Neuronal stem cell (in vitro differentiated cells): ENCODE results near the gene OLFM3. TPM values are rescaled to one million over a fixed set of nuclear protein-coding genes. Genes with fewer than 3 reads are reported as not detected.

Experiments used
- DNase-seq: peaks from one replicate; pipeline ENCODE4 v3.0.0-alpha.2; 2013; ENCODE audit warnings: low spot score
- H2AFZ ChIP-seq: one replicate; pipeline ENCODE4 v1.6.1; 2013; ENCODE audit warnings: mild to moderate bottlenecking, low read length, inconsistent platforms
- H2AK5ac ChIP-seq: 2 replicates; pipeline ENCODE4 v1.6.1; 2013; ENCODE audit warnings: low read depth, mild to moderate bottlenecking, inconsistent platforms, low read length, moderate library complexity, mixed read lengths
- H2BK120ac ChIP-seq: 2 replicates; pipeline ENCODE4 v1.6.1; 2013; ENCODE audit warnings: low read depth, mild to moderate bottlenecking, inconsistent platforms, low read length, moderate library complexity, mixed read lengths
- H2BK12ac ChIP-seq: one replicate; pipeline ENCODE4 v1.6.1; 2013; ENCODE audit warnings: low read length, inconsistent platforms
- H2BK15ac ChIP-seq: 2 replicates; pipeline ENCODE4 v1.6.1; 2013; ENCODE audit warnings: mild to moderate bottlenecking, low read length, inconsistent platforms, mixed read lengths
- H2BK5ac ChIP-seq: one replicate; pipeline ENCODE4 v1.6.1; 2013; ENCODE audit warnings: inconsistent platforms, mild to moderate bottlenecking, low read length, moderate library complexity
- H3K14ac ChIP-seq: one replicate; pipeline ENCODE4 v1.6.1; 2013; ENCODE audit warnings: low read length, inconsistent platforms
- H3K18ac ChIP-seq: 2 replicates; pipeline ENCODE4 v1.6.1; 2013; ENCODE audit warnings: low read length, inconsistent platforms
- H3K23ac ChIP-seq: 2 replicates; pipeline ENCODE4 v1.6.1; 2013; ENCODE audit warnings: low read depth, mild to moderate bottlenecking, mixed read lengths, low read length, inconsistent platforms; ENCODE audit not compliant: poor library complexity
- H3K27ac ChIP-seq: replicated peaks from 3 replicates; pipeline ENCODE4 v1.5.1; 2013; ENCODE audit warnings: low read length, inconsistent platforms
- H3K27me3 ChIP-seq, 3 experiments: 2 replicates each; pipeline ENCODE4 v1.6.1; 2013; ENCODE audit warnings: low read length in 3 of 3, mild to moderate bottlenecking in 2 of 3, inconsistent platforms in 1 of 3, low read depth in 1 of 3, mixed read lengths in 1 of 3, moderate library complexity in 1 of 3; ENCODE audit not compliant: control insufficient read depth in 3 of 3, insufficient read depth in 3 of 3
- H3K36me3 ChIP-seq, 2 donors: replicated peaks in 1 of 2; 2 replicates each; pipeline ENCODE4 v1.6.1; 2013; ENCODE audit warnings: low read length in 2 of 2; ENCODE audit not compliant: control insufficient read depth in 2 of 2, insufficient read depth in 2 of 2
- H3K4ac ChIP-seq: 2 replicates; pipeline ENCODE4 v1.6.1; 2013; ENCODE audit warnings: inconsistent platforms, mild to moderate bottlenecking, low read length, moderate library complexity
- H3K4me1 ChIP-seq, 2 donors: 1 replicate in 1 of 2; 2 replicates in 1 of 2; pipeline ENCODE4 v1.6.1; 2013; ENCODE audit warnings: low read length in 2 of 2, low read depth in 1 of 2; ENCODE audit not compliant: control insufficient read depth in 2 of 2, insufficient read depth in 1 of 2
- H3K4me2 ChIP-seq: one replicate; pipeline ENCODE4 v1.6.1; 2013; ENCODE audit warnings: mild to moderate bottlenecking, low read length, inconsistent platforms; ENCODE audit not compliant: insufficient read depth, poor library complexity, severe bottlenecking
- H3K4me3 ChIP-seq, 2 donors: 2 replicates each; pipeline ENCODE4 v1.5.1; 2013; ENCODE audit warnings: low read length in 2 of 2, mild to moderate bottlenecking in 2 of 2, inconsistent platforms in 1 of 2, moderate library complexity in 1 of 2
- H3K79me1 ChIP-seq: one replicate; pipeline ENCODE4 v1.6.1; 2013; ENCODE audit warnings: low read depth, mild to moderate bottlenecking, inconsistent platforms, low read length, moderate library complexity
- H3K9ac ChIP-seq: one replicate; pipeline ENCODE4 v1.6.1; 2013; ENCODE audit warnings: mild to moderate bottlenecking, low read depth, low read length, inconsistent platforms; ENCODE audit not compliant: poor library complexity
- H3K9me3 ChIP-seq, 2 donors: replicated peaks in 1 of 2; 2 replicates each; pipeline versions ENCODE3 to v1.6.1; 2013; ENCODE audit warnings: low read length in 2 of 2, mild to moderate bottlenecking in 2 of 2, inconsistent platforms in 1 of 2, low read depth in 1 of 2, mixed read lengths in 1 of 2, moderate library complexity in 1 of 2; ENCODE audit not compliant: control insufficient read depth in 2 of 2, insufficient read depth in 1 of 2
- H4K8ac ChIP-seq: one replicate; pipeline ENCODE4 v1.6.1; 2013; ENCODE audit warnings: low read depth, mild to moderate bottlenecking, inconsistent platforms, low read length, moderate library complexity
- H4K91ac ChIP-seq: one replicate; pipeline ENCODE4 v1.6.1; 2013; ENCODE audit warnings: low read length, low read depth, mild to moderate bottlenecking, inconsistent platforms; ENCODE audit not compliant: poor library complexity
- WGBS, 2 donors: extraction: QIAGEN DNeasy Blood & Tissue Kit; methylation state at CpG; one replicate each; pipeline ENCODE4 v1.1.7; 2013; ENCODE audit warnings: missing lambda C conversion rate in 2 of 2, mixed read lengths in 1 of 2; ENCODE audit not compliant: insufficient read length in 2 of 2, insufficient replicate concordance in 1 of 2; ENCODE audit errors: extremely low coverage in 2 of 2; 5-methylcytosine and 5-hydroxymethylcytosine counted together
- polyA plus RNA-seq, 2 experiments: library from polyadenylated mRNA; stranded (reverse); fragments of 200-250 nt; gene quantifications; one replicate each; pipeline ENCODE4 v1.2.3, GENCODE V29; 2013

OLFM3 gene
- 1.2 TPM for polyA plus RNA-seq (2013, experiment 1 of 2)
- polyA plus RNA-seq (2013, experiment 2 of 2), result 1.3 TPM

GRCh38 chr1:101996825-101997465 lies at the start of gene OLFM3:
OLFM3 (minus strand) TSS chr1:101996926.
- Histone ChIP-seq H3K4me3 (peak within 1 kb of the TSS; percentile 49 to 81), H3K27me3 (no peaks in the 10 kb centered on the region)
- peak; percentile 79 for DNase-seq

GRCh38 chr1:102045752-102046151 lies 49.0 kb upstream of the OLFM3 start:
- H4K91ac ChIP-seq, result no peak overlapping the region
- no peaks in the 10 kb centered on the region for H3K9me3 ChIP-seq
- no peak for DNase-seq
- no peaks in the 10 kb centered on the region for H3K79me1 ChIP-seq
- H3K4me3 ChIP-seq, result no peak overlapping the region
- H3K27ac ChIP-seq, result no peak overlapping the region
- H2AFZ ChIP-seq, result no peak overlapping the region
- H3K36me3 ChIP-seq, result no peaks in the 10 kb centered on the region
- H2AK5ac ChIP-seq, result no peak overlapping the region
- no peak overlapping the region for H3K4me2 ChIP-seq
- no peak overlapping the region for H2BK5ac ChIP-seq
- H3K4ac ChIP-seq, result no peak overlapping the region
- no peak overlapping the region for H3K18ac ChIP-seq
- no peak overlapping the region for H3K9ac ChIP-seq
- H4K8ac ChIP-seq, result no peak overlapping the region
- no peaks in the 10 kb centered on the region for H3K4me1 ChIP-seq
- H3K14ac ChIP-seq, result no peak overlapping the region
- H2BK120ac ChIP-seq, result no peak overlapping the region
- no peak overlapping the region for H2BK15ac ChIP-seq
- no CpG with 5 or more reads among the region's 2 CpGs for WGBS, 2 donors
- no peak overlapping the region for H2BK12ac ChIP-seq
- H3K23ac ChIP-seq, result no peak overlapping the region
- no peaks in the 10 kb centered on the region for H3K27me3 ChIP-seq

More at GRCh38 chr1:101996825-101997465, at the start of gene OLFM3:
- H2BK15ac ChIP-seq, result no peak within 1 kb of the TSS
- H3K23ac ChIP-seq, result no peak within 1 kb of the TSS
- H4K8ac ChIP-seq, result no peak within 1 kb of the TSS
- H2AK5ac ChIP-seq, result no peak within 1 kb of the TSS
- H3K14ac ChIP-seq, result no peak within 1 kb of the TSS
- H3K27ac ChIP-seq, result no peak within 1 kb of the TSS
- peak within 1 kb of the TSS; percentile 85 for H2AFZ ChIP-seq
- no peak within 1 kb of the TSS for H2BK5ac ChIP-seq
- peak within 1 kb of the TSS; percentile 69 for H3K4me2 ChIP-seq
- no peak within 1 kb of the TSS for H3K18ac ChIP-seq
- H3K9ac ChIP-seq, result no peak within 1 kb of the TSS
- no peak within 1 kb of the TSS for H2BK120ac ChIP-seq
- no peaks in the 10 kb centered on the region for H3K79me1 ChIP-seq
- H3K4me1 ChIP-seq, result no peaks in the 10 kb centered on the region
- no CpG with 5 or more reads among the region's 24 CpGs for WGBS, 2 donors
- H3K9me3 ChIP-seq, result no peaks in the 10 kb centered on the region
- H4K91ac ChIP-seq, result no peak within 1 kb of the TSS
- H3K4ac ChIP-seq, result no peak within 1 kb of the TSS
- no peaks in the 10 kb centered on the region for H3K36me3 ChIP-seq
- H2BK12ac ChIP-seq, result no peak within 1 kb of the TSS

DNA sequence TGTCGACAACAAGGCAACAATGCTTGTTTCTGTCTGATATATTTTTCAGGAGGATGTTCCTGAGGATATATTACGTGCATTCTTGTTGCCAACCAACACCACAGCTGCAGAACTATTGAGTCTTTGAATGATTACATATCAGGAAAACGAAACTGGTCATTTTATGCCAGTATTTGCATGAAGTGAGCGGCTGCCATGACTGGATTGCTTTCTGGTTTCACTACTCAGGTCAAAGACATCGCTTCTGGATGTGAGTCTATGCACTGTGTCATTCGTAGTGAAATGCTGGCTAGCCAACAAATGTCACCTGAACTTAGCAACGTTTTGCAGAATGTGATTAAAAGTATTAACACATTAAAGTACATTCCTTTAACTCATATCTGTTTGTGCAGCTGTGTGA lies 35.8 kb upstream of the OLFM3 start:
- Histone ChIP-seq H3K4ac (no peak overlapping the region), H3K18ac (no peak overlapping the region), H2BK120ac (no peak overlapping the region), H3K27me3 (no peaks in the 10 kb centered on the region), H3K9ac (no peak overlapping the region), H3K23ac (no peak overlapping the region), H2BK5ac (no peak overlapping the region), H3K79me1 (no peaks in the 10 kb centered on the region), H3K27ac (no peak overlapping the region), H3K4me2 (no peak overlapping the region), H3K14ac (no peak overlapping the region), H3K4me1 (no peaks in the 10 kb centered on the region), H2AFZ (no peak overlapping the region), H2BK12ac (no peak overlapping the region), H3K36me3 (no peaks in the 10 kb centered on the region), H3K9me3 (no peaks in the 10 kb centered on the region), H4K91ac (no peak overlapping the region), H4K8ac (no peak overlapping the region), H2AK5ac (no peak overlapping the region), H3K4me3 (no peak overlapping the region), H2BK15ac (no peak overlapping the region)
- DNase-seq, result no peak
- no CpG with 5 or more reads among the region's 7 CpGs for WGBS, 2 donors

GRCh38 chr1:102019530-102019929 lies 22.8 kb upstream of the OLFM3 start:
- H3K4me2 ChIP-seq, result no peak overlapping the region
- H3K27me3 ChIP-seq, result no peaks in the 10 kb centered on the region
- no peak overlapping the region for H4K8ac ChIP-seq
- no peak overlapping the region for H3K18ac ChIP-seq
- no peak overlapping the region for H3K4ac ChIP-seq
- no peaks in the 10 kb centered on the region for H3K9me3 ChIP-seq
- no peak overlapping the region for H3K27ac ChIP-seq
- no peaks in the 10 kb centered on the region for H3K36me3 ChIP-seq
- no peak overlapping the region for H2BK12ac ChIP-seq
- no peak overlapping the region for H2BK5ac ChIP-seq
- no peak overlapping the region for H2BK120ac ChIP-seq
- no peak overlapping the region for H3K4me3 ChIP-seq
- no peak overlapping the region for H3K23ac ChIP-seq
- H3K9ac ChIP-seq, result no peak overlapping the region
- no peaks in the 10 kb centered on the region for H3K79me1 ChIP-seq
- H4K91ac ChIP-seq, result no peak overlapping the region
- no peak overlapping the region for H2AFZ ChIP-seq
- no peaks in the 10 kb centered on the region for H3K4me1 ChIP-seq
- DNase-seq, result no peak
- no peak overlapping the region for H3K14ac ChIP-seq
- H2AK5ac ChIP-seq, result no peak overlapping the region
- no peak overlapping the region for H2BK15ac ChIP-seq
